LNCAP (cell line): ENCODE data around the gene WDR37.

Experiments used
- TF ChIP-seq, protein P1 (sequence below): fragments of 450-650 bp; IDR thresholded peaks from 2 replicates; pipeline ENCODE4 v1.5.1; 2017; ENCODE audit warnings: mild to moderate bottlenecking

WDR37 gene

DNA sequence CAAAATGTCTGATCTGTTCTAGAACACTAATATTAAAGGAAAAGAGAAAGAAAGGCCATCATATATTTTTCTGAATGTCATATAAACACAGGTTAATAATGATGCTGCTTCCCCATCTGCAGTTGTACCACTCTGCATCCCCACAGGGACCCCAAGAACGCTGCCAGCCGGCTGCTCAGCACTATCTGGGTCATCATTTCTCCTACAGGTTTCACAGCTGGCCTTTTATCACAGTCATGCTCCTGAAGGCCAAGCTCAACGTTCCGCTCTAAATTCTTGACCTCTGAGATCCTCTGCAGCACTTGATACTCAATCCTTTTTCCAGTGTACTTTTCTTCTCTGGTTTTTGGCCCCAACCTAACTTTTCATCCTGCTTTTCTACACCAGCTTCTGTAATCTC lies 12.0 kb upstream of the WDR37 start:
- TF ChIP-seq, protein P1, sequence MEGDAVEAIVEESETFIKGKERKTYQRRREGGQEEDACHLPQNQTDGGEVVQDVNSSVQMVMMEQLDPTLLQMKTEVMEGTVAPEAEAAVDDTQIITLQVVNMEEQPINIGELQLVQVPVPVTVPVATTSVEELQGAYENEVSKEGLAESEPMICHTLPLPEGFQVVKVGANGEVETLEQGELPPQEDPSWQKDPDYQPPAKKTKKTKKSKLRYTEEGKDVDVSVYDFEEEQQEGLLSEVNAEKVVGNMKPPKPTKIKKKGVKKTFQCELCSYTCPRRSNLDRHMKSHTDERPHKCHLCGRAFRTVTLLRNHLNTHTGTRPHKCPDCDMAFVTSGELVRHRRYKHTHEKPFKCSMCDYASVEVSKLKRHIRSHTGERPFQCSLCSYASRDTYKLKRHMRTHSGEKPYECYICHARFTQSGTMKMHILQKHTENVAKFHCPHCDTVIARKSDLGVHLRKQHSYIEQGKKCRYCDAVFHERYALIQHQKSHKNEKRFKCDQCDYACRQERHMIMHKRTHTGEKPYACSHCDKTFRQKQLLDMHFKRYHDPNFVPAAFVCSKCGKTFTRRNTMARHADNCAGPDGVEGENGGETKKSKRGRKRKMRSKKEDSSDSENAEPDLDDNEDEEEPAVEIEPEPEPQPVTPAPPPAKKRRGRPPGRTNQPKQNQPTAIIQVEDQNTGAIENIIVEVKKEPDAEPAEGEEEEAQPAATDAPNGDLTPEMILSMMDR, result no peak

DNA sequence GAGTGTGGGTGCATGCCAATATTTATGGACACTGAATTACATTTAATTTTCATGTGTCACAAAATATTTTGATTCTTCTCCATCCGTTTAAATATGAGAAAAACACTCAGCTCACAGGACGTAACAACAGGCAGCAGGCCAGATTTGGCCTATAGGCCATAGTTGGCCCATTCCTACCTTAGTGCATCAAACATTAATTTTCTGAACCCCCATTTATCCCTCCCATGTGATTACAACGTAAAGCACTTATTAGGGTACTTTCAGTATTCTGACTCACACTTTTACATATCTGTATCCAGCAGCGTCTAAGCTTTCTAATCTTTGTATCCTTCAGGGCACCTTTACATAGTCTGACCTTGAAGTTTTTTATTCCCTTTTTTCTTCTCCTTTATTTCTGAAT lies 11.2 kb upstream of the WDR37 start:
- TF ChIP-seq, protein P1, result no peak

DNA sequence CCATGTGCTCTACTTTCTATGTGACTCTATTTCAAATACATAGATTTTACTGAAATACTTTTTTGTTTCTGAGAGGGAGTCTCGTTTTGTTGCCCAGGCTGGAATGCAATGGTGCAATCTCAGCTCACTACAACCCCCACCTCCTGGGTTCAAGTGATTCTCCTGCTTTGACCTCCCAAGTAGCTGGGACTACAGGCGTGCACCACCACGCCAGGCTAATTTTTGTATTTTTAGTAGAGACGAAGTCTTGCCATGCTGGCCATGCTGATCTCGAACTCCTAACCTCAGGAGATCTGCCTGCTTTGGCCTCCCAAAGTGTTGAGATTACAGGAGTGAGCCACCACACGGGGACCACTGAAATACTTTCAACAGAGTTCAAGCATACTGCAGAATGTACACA lies 10.8 kb upstream of the WDR37 start:
- TF ChIP-seq, protein P1, result no peak

DNA sequence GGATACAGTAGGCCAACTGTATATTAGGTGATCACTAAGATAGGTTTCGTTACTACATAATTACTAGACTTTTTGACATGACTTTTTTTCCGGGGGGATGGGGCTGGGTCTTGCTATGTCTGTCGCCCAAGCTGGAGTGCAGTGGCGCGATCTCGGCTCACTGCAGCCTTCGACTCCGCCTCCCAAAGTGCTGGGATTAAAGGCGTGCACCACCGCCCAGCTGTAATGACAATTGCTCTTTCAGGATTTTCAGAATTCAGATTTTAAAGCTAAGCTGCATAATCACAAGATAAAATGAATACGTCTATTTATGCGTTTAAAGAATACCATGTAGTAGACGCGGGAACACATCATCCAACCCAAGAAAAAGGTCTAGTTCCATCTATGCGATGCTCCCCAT lies 8.2 kb upstream of the WDR37 start:
- TF ChIP-seq, protein P1, result no peak

DNA sequence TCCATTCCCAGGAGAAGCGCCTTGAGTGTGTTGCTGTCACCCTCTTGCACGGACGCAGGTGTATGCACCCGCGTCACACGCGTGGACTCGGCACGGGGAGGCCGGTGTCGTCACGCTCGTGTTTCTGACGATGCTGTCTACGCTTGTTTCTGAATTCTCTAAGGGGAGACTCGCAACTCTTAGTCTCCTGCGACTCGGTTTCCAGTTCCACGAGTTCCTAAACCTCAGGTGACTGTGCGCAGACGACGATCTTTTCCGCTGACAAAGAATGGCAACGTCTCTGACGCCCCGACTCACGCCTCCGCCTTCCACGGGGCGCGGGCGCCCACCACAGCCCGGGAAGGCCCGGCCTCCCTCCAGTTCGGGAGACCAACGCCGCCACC lies 7.8 kb upstream of the WDR37 start:
- TF ChIP-seq, protein P1, result no peak

DNA sequence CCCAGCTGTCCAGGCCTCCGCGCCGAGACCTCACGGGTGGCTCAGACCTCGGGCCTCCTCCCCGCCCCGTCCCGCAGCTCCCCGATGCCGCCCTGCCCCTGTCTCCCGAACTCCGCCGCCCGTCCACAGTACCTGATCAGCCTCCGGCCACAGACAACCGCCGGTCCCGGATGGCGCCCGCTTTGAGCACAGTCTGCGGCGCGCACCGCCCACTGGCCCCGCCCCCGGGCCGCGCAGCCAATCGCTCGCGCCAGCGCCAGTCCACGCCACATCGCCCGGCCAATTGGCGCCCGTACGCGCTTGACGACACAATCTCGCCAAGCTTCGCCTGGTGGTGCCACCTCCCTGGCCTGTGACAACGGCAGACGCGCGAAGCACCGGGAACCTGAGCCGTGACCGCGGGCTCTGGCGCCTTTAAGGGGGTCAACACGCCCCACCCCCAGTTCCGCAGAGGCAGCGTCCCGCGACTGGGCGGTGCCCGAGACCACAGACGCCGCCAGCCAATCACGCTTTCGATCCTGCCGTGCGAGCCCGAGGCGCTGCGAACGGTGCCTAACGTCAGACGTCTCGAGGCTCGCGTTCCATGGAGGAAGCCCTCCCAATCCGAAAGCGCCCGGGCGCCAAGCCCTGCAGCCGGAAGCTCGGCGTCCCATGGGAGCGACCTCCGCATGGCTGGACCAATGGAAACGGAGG lies 7.3 kb upstream of the WDR37 start, which contains the start of gene IDI1:
Gene IDI1 (minus strand): TSS at position 388 of the 693 bp plus-strand sequence. CDS start 116 bp downstream, at position 272.
- TF ChIP-seq, protein P1, result no peak

DNA sequence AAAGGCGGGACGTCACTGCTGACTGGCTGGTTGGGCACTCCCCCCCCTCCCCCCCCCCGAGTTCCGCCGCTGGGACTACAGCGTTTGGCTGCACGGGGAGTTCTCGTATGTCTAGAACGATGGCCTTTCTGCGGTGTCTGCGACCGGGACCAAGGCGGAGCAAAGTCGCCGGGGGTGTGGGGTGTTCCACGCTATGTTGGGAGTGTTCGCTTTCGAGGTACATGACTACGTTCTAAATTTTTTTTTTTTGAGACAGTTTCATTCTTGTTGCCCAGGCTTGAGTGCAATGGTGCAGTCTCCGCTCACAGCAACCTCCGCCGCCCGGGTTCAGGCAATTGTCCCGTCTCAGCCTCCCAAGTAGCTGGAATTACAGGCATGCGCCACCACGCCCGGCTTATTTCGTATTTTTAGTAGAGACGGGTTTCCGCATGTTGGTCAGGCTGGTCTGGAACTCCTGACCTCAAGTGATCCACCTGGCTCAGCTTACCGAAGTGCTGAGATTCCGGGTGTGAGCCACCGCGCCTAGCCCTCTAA lies 6.7 kb upstream of the WDR37 start:
- TF ChIP-seq, protein P1, result no peak
